ENCODE data around the gene RNLS.

GRCh38 chr10:88616250-88616977 is 33.3 kb upstream of the RNLS start:
- TF ChIP-seq HMGXB4 (CRISPR knock-in tag; IDR thresholded peaks at IDR 0.05; ENCODE audit: borderline replicate concordance) (no peak), MAFK (IDR thresholded peaks at IDR 0.05; ENCODE audit: partially characterized antibody) (no peak), CTCF (IDR thresholded peaks at IDR 0.05) (no peak), EP300 (IDR thresholded peaks at IDR 0.05) (no peak), RNF2 (IDR thresholded peaks at IDR 0.05; ENCODE audit: borderline replicate concordance, low read depth) (no peak), POLR2A (IDR thresholded peaks at IDR 0.05; ENCODE audit: low read length) (no peak), GATA3 (IDR thresholded peaks at IDR 0.05; ENCODE audit: borderline replicate concordance) (no peak)
